NCI-H1048 (cell line): Measurements from ENCODE around the gene MAP3K7CL.

Source experiments
- DNase-seq: peaks from one replicate; lab custom pipeline; 2025; lab: John Stamatoyannopoulos, UW

MAP3K7CL gene, protein sequence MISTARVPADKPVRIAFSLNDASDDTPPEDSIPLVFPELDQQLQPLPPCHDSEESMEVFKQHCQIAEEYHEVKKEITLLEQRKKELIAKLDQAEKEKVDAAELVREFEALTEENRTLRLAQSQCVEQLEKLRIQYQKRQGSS

DNA sequence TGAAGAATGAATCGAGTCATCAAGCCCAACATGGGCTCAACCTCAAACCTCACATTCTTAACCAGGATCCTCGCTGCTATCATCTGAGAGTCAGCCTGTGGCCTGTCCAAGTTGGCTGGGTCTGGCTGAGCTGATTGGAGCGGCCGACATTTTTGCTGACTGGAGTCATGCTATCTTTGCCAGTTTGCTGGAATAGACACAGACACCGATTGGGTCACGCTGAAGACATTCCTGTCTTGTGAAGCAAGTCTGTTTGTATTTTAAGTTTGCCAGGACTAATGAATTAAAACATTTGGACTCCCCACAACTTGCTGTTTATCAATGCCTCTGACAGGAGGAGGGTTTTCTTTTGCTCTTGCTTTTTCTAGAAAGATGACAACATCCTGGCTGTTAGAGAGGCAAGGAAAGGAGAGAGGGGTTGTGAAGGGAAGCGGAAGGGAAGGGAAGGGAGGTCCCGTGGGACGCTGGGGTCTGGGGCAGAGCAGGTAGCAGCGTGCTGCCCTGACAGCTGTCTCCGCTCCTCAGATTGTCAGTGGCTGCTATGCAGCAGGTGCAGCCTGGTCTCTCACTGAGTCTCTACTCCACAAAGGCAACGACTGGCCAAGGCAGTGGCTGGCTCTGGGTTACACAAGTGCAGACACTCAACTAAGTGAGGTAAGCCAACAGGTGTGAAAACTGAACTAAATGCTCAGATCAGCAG lies at the start of gene MAP3K7CL:
MAP3K7CL (plus strand) TSS at position 375 of the 700 bp plus-strand sequence. CDS start 2,701 bp downstream, outside the sequence.
- DNase-seq = no peak

DNA sequence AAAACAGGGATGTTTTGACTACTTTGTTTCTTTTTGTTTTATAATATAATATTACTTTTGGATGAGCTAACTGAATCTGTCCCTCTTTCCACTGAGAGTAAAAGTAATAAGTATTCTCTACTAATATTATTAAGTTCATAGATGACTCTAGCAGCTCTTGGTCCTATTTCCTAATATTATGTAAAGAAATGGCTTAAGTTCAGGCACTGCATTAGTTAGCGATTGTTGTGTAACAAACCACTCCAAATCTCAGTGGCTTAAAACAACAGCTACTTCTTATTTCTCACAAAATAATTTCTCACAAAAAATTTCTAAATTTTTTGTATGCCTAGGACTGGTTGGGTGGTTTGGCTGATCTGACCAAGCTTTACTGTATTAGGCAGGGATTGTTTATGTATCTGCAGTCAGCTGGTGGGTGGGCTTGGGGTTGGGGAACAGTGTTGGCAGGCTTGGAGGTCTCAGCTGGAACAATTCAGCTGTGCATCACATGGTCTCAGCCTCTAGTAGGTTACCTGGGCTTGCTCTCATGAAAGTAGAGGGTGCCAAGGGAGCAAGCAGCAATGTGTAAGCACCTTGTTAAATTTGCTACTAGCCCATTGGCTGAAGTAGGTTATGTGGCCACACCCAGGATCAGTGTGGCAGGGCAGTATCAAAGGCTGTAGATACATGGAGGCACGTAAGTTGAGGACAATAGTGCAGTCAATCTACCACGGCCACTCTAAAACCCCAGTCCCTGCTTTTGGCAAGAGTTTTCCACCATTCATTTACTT lies 48.2 kb upstream of the MAP3K7CL start:
- DNase-seq = no peak

DNA sequence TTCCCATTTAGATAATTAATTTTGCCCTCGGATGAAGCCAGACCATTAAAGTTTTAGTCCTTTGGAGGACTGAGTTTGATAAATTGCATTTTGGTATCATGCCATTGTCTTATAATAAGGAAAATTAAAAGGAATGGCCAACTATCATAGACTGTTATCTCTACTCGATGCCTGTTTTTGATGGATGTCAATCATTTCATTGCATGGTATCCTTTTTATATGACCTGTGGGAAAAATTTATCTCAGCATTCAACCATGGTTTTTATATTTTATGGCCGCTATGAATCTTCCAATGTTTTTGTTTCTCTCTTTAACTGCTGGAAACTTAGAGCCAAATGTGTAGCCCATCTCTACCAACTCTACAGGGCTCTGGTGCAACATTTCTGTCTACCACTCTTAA lies 47.1 kb upstream of the MAP3K7CL start:
- no peak for DNase-seq

DNA sequence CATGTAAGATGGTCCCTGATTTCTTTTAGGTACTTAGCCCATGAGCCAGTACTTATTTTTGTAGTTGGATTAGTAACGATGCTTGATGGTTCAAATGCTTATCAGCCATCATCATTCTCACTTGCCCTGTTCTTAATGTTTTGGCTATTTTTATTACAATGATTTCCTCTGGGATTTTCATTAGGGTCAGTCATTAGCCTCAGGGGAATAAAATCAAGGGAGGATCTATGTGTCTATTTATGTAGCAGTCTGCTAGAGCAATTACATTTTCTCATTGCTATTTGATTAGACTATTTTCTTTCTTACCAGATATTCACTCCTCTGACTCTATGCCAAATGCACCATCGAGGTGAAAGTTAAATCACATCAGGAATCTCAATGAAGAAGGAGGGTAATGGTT lies 46.1 kb upstream of the MAP3K7CL start:
- DNase-seq = no peak

DNA sequence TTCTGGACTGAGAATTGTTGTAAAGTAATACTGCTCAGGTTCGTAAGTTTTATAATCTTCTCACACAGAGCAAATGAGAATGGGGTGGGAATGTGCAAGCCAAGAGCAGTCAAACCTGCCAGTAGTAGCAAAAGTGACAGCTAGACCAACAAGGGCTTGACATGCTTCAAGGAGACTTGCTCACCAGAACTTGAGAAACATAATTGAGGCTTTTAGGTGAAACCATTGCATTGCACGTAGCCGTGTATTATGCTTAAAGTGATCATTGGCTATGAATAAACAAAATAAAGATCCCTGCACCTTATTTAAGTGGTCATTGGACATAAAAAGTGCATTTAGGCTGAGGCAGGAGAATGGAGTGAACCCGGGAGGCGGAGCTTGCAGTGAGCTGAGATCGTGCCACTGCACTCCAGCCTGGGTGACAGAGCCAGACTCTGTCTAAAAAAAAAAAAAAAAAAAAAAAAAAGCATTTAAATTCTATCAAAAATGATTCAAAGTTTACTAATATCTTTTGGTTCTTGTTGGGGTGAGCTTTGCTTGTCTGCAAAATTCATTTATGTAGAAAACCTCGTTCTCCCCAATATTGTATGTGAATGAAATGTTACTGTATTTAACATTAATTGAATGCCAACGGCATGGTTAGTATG lies 45.2 kb upstream of the MAP3K7CL start:
- no peak for DNase-seq

DNA sequence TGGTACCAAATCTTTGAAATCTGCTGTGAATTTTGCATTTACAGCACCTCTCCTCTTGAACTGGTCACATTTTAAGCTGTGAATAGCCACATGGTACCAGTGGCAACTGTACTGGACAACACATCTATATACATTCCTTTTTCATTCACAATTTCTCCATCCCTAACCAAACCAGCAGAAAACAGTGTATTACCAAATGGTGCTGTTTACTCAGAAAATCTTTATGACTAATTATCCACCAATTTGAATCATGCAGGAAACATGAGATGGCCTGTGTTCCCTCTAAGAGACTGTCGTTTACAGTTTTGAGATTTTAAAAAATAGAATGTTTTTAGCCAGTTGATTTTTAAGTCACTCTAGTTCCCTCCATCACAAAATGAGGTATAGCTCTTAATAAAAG lies 39.4 kb upstream of the MAP3K7CL start:
- no peak for DNase-seq

DNA sequence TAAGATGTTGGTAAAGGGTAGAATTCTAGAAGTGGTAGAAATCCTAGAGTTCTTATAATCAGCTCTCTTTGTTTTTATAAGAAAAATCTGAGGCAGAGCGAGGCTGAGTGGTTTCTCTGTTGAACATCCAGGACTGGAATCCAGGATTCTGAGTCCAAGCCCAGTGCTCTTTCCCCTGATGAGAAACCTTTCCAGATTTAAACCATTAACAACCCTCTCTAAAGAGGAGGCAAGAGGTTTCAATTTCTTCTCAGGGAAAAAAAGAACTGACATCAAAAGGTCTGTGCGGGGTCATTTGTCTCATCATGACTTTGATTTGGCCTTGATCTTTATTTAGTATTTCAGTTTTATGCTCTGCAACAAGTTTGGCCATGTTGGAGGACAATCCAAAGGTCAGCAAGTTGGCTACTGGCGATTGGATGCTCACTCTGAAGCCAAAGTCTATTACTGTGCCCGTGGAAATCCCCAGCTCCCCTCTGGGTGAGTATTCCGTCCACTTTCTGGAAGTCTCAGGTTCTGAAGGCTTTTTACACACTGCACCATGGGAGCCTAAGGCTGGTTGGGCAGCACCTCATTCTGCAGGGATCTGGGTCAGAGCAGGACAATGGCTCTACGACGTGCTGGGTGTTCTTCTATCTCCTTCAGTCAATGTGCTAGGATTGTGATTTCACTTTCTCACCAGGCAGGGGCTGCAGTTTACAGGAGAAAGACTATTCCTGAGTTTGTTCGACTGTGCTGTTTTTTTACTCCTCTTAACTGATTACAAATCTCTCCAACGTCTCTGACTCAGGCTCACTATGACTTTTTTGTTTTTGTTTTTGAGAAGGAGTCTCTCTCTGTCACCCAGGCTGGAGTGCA lies 38.1 kb upstream of the MAP3K7CL start:
- DNase-seq = no peak

DNA sequence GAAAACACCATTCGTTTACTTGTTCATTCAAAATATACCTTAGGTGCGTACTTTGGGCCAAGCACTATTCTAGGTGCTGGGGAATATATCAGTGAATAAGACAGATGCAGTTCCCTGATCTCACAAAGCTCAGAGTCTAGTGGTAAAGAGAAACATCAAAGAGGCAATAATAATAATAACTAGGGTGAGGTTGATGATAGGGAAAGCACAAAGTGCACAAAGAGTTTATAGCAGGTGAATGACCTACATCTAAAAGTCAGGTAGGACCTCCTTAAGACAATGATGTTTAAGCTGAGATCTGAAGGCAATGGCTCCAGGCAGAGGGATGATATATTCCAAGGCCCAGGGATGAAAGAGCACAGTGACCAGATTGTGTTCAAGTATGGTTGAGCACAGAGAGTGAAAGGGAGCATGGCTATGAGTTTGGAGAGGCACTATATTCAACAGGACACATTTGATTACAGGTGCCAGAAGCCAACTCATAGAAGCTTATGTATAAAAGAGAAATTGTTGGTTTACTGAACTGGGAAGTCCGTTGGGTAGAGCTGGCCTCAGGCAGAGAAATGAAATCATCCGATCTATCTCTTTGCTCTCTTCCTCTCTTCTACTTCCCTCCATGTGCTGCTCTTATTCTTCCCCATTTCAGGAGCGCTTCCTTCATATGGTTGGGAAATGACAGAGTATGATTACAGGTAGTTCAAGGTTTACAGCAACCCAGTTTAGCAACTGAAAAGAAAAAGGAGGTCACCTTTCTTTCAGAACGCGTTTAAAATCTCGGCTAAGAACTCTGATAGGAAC lies 34.0 kb upstream of the MAP3K7CL start:
- DNase-seq = no peak

DNA sequence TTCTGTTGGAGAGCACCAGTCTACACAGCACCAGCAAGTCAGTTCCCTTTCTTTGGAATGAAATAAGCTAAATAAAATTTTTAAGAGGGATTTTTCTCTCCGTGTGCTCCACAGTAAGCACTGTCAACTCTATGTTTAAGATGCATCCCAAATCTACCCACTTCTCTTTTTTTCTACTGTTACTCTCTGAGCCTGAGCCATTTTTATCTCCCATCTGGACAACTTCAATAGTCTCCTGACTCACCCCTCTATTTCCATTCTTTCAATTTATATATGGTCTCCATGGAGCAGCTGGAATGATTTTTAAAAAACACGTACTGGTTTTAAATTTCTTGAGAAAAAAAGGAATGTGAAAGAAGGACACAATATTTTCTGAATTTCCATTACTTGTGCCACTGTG lies 32.3 kb upstream of the MAP3K7CL start:
- DNase-seq = no peak

DNA sequence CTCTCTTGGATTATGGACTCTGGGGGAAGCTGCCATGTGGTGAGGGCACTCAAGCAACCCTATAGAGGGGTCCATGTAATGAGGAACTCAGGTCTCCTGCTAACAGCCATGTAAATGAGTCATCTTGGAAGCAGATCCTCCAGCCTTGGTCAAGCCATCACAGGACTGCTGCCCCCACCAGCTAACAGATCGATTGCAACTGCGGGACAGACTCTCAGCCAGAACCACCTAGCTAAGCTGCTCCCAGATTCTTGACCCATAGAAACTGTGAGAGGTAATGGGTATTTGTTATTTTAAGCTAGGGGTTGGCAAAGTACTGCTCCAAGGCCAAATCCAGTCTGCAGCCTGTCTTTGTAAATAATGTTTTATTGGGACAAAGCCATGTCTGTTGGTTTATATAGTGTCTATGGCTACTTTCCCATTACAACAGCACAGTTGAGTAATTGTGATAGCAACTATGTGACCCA lies 27.6 kb upstream of the MAP3K7CL start:
- DNase-seq = no peak

DNA sequence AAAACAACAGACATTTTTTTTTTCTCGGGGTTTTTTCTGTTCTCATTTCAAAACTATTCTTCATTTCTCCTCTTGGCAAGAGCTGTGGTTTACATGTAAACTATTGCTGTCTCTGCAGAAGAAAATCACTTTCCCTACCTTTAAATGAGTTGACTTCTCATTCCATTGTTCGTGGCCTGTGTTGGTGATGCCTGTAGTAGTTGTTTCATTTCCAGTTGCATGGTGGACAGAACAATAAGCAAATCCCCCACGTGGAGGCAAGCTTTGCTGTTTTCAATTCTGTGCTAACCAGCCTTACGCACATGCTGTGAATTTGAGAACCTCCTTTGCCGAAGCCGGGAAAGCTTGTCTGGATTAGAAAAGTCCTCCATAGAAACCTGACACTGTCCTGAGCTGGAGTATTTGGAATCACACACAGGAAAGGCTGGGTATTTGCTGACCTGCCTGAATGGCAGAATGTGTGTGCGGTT lies 26.2 kb upstream of the MAP3K7CL start:
- DNase-seq = no peak

DNA sequence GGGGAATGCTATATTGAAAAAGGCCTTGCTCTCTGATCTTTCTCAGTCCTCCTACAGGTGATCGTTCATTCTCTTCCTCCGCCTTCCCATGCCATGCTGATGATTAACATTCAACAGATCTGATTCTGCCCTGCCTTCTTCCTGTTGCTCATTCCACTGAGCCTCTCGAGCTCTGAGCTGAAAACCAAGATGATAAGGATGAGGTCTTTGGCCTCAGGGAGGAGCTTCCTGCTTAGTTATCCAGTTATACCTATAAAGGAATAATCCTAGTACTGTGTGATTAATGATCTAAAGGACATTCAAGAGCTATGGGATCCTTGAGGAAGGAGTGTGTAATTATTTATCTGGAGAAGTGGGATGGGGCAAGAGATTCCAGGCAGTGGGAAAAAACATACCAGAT lies 25.2 kb upstream of the MAP3K7CL start:
- DNase-seq = no peak

DNA sequence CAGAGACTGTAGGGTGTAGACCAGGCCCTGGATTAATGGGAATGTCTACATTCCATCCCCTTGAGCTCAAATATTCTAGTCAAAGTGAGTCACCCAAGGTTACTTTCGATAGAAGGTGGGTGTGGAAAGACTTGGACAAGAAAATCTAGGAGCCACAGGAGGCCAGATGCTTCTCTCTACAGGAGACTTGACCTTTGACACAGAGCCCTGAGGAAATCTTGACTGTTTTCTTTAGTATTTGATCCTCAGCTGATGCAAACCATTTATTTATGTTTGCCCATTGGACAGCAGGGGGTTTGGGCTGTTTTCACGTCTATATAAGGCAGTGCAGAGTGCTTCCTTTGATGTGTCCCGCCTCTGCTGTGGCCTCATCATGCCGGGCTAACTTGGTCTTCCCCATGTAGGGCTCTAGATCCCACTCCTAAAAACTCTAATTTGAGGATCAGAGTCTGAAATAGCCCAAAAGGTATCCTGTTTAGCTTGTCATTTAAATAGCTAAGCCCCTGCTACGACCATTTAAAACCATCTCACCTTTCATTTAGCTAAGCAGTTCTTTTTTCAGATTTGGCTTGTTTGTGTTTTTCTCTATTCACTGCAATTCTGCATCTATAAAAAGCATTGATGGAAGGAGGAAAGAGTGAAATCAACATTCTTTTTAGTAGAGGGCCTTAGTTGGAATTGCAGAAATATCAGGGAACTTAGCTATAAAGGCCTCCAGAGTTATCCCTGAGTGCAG lies 15.5 kb upstream of the MAP3K7CL start:
- DNase-seq = no peak

DNA sequence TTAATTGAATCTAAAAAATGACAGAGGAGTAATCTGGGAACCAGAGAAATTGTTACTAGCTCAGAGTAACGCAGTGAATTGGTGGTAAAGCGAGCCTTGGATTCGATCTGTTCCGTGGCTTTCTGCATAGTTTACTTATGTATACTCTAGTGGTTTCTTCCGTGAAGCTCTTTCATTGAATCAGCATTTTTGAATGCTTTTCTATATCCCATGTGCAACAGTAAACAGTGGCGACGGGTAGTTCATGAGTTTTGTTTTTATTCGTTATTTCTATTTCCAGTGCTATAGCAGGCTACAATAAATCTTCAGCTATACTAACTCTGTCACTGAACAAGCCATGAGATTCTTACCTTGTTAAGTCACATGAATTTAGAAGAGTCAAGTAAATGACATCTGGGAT lies 14.5 kb upstream of the MAP3K7CL start:
- no peak for DNase-seq

DNA sequence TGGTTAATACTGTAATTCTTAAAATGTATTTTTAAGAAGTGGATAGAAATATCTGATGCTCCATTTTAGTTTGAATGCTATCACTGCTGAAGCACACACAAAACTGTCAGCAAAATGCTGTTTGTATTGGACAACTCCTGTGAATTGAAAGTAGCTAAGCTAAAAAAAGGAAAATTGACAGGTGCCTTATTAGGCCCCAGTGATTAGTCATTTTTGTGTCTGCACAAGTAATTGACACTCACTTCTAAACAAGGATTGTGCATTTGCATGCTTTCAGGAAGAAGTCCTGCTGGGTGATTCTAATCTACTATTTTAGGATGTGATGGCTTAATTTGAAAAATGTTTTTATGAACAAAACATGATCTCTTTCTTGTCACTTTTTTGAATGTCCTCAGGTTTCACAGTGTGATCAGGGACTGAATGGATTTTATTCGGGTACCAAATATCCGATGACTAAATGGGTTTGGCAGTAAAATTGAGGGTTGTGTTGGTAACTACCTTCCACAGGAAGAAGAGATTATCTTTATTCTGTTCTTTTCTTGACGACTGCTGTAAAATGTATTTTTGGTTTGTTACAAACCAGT lies 13.0 kb upstream of the MAP3K7CL start:
- no peak for DNase-seq

DNA sequence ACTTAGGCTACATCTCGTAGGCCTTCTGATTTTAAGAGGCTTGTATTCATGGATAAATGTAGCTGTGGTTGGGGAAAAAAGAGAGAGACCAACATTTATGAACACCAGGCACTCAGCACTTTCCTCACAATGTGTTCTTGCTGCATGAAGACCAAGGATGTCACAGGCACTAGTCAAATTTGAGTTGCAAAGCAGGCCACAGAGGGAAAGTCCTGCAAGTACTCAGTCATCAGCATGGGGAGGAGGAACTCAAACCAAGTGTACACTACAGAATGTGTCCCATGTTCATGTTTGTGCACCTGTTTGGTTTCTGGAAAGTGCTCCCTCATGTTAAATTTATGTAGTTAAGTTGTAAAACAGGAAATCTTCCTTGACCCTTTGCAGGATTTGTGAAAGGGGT lies 8.7 kb upstream of the MAP3K7CL start:
- DNase-seq = no peak

DNA sequence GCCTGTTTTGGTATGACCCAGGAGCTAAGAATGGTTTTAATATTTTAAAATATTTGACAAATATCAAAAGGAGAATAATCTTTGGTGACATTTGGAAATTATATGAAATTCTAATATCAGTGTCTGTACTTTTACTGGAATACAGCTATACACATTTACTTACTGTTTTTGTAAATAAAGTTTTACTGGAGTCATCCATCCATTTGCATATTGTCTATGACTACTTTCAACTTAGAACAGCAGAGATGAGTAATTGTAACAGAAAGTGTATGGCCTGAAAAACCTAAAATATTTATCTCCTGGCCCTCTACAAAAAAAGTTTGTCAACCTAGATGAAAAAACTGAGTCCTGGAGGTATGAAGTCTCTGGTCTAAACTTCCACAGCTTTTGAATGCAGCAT lies 5.8 kb upstream of the MAP3K7CL start:
- DNase-seq = no peak

DNA sequence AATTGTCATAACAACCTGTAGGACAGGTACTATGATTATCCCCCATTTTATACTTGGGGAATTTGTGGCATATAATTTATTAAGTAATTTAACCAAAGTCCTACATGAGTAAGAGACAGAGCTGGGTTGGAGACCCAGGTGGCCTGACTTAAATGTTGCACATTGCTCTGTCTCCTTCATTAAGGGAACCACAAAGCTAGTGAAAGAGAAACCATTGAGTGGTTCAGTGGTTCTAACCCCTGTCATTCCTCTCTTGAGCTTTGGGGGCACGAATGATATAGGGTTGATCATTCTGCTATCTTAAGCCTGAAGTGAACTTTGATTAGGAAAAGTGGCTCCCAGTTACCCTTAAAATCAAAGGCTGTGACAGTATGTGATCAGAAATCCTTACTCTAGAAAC lies 5.3 kb upstream of the MAP3K7CL start:
- no peak for DNase-seq

DNA sequence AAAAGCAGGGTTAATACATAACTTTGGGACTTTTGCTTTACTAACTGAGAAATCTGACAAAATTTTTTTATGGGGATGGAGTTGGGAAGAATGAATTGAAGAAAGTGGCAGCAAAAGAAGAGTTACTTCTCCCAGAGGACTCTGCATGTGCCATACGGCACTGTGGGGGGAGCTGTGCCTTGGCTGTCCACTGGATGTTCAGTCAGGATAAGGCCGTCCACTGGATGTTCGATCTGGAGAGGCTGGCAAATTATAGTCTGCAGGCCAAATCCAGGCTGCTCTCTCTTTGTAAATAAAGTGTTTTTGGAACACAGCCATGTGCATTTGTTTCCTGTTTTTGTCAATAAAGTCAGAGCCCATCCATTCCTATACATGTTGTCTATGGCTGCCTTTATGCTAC lies 4.5 kb upstream of the MAP3K7CL start:
- no peak for DNase-seq

DNA sequence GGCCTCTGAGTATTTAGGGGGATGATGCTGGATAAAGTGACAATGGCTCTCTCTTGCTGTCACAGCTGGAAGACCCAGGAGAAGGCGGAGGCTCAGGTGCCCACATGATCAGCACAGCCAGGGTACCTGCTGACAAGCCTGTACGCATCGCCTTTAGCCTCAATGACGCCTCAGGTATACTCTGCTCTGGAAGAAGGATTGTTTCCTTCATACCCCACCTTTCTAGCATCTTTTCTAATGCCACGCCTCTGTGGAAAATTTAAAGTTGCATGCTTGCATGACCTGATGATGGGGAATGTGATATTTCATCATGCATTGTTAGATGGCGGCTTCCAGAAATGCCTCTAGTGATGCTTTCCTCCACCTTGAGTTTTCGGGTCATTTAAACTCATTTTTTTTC lies 2.8 kb downstream of the MAP3K7CL start:
- no peak for DNase-seq
